Kidney tubule cell (primary cell): ENCODE results near the gene CRYBB2.
"Not testable (repeated sequence)": the region's sequence is repeated elsewhere in the genome, so short reads cannot be mapped to it uniquely, and the experiment has no call there.

Source experiments
- DNase-seq: peaks from one replicate; pipeline ENCODE4 v3.0.0-alpha.2; 2018; ENCODE audit warnings: low spot score

CRYBB2 gene

DNA sequence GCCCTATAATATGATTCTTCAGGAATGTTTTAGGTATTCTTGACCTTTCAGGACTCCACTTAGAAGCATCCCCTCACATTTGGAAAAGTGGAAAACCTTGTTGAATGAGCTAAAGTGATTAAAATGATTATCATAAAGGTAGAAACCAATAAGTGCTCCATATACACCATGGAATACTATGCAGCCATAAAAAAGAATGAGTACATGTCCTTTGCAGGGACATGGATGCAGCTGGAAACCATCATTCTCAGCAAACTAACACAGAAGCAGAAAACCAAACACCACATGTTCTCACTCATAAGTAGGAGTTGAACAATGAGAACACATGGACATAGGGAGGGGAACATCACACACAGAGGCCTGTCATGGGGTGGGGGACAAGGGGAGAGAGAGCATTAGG lies 14.3 kb downstream of the CRYBB2 start:
- not testable (repeated sequence) for DNase-seq

DNA sequence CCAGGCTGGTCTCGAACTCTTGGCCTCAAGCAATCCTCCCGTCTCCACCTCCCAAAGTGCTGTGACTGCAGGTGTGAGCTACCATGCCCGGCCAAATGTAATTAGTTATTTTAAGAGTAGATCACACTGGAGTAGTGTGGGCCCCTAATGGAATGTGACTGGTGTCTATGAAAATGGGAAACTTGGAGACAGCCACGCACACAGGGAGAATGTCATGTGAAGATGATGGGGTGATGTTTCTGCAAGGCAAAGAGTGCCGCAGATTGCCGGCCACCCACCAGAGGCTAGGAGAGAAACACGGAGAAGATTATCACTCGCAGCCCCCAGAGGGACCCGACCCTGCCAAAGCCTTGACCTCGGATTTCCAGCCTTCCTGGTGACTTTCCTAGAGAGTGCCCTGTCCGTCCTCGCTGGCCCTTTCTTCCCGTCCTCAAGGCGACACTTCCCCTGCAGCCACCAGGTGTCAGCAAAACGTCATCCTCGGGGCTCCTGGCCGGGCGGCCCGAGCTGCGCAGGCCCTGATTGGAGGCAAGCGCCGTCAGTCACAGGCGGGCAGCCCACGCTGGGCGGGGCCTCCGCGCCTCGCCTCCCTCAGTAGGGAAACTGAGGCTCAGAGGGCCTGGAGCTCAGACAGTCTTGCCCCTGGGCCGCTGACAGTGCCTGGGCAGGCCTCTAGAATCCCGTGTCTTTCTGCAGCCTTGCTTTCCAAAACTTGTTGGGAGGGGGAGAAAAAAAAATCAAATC lies 16.3 kb downstream of the CRYBB2 start:
- peak; percentile 83 for DNase-seq

DNA sequence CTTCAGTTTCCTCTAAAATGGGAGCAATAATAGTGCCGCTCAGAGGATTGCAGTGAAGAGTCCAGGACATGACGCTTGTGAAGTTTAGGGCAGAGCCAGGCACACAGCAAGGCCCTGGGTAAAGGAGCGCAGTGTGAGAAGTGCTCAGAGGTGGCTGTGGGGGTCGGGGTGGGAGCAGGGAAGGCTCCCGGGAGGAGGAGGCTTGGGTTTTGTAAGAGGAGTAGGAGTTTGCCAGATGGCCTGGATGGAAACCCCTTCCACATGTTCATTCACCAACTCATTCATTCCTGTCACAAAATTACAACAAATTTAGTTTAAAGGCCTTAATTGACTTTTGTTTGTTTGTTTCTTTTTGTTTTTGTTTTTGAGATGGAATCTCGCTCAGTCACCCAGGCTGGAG lies 17.0 kb downstream of the CRYBB2 start:
- DNase-seq: no peak

DNA sequence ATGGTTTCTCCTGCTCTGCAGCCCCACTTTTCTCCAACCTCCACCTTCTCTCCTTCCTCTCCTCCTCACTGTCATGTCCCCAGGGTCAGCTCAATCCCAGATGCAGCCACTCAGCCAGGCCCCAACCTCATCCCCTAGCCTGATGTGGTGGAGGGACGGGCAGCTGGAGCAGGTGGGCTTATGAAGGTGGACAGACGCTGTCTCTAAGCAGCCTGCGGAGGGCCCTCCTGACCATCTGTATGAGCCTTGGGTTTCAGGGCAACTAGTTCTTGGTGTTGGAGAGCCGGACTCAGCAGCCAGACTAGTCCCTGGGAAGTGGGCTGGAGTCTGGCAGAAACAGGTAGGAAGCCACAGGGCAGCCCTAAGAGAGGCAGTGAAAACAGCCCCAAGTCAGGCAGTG lies 18.1 kb downstream of the CRYBB2 start:
- no peak for DNase-seq

DNA sequence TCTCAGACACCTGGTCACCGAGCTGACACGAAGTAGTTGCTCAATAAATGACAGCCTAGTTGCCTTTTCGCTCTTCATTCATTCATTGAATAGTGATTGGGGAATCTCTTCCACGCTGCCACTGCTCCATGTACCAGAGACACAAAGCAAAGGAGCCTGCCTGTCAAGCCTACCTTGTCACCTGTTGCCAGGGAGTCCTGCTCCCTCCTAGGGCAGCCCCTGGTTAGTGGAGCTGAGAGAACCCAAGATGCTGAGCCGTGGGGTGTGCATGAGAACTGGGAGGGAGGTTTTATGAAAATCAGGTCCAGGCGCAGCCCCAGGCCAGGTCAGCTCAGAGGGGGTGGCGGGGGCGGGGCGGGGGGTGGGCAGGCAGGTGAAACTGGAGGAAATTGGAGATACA lies 18.6 kb downstream of the CRYBB2 start:
- DNase-seq: not testable (repeated sequence)

DNA sequence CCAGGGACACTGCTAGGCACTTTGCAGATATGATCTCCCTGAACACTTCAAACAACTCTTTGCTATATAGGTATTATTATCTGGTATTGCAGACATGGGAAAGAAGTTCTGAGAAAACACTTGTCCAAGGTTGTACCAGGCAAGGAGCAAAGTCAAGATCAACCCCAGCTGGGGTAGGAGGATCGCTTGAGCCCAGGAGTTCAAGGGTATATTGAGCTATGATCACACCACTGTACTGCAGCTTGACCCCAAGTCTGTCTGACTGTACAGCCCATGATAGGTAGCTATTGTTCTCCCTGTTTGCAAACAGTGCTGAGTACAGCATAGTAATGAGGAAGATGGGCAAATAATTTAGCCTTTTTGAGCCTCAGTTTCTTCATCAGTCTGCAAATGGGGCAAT lies 35.7 kb downstream of the CRYBB2 start:
- not testable (repeated sequence) for DNase-seq

DNA sequence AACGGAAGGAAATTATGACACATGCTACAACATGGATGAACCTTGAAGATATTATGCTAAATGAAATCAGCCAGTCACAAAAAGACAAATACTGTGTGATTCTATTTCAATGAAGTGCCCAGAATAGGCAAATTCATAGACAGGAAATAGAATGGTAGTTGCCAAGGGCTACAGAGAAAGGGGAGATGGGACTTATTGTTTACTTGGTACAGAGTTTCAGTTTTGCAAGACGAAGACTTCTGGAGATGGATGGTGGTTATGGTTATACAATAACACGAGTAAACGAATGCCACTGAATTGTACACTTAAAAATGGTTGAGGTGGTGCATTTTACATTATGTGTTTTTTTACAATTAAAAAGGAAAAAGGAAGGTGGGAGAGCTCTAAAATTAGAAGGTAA lies 48.1 kb downstream of the CRYBB2 start:
- not testable (repeated sequence) for DNase-seq

DNA sequence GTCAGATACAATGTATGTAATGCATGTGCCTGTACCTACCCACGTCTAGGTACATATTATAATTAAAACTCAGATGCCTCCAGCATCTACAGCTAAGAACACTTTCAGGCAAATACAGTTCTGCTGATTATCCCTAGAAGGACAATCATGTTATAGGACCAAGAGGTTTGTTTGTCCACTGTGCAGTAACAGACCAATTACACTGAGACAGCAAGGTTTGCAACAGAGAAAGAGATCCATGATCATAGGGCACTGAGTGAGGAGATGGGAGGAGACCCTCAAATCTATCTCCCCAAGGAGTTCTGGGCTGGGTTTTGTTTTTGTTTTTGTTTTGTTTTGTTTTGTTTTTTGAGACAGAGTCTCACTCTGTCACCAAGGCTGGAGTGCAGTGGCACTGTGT lies 49.5 kb downstream of the CRYBB2 start:
- not testable (repeated sequence) for DNase-seq

DNA sequence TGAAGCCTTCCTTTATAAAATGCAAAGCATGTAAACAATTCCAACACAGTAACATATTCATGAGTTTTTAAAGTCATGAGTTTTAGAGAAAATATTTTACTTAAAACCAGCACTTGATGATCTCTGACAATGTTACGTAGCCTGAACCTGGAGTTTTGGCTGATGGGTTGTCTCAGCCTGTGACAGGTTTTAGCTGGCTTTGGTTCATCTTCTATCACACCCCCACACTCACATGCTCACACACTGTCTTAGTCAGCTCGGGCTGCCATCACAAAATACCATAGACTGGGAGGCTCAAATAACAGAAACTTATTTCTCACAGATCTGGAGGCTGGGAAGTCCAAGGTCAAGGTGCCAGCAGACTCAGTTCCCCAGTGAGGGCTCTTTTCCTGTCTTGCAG lies 50.6 kb downstream of the CRYBB2 start:
- not testable (repeated sequence) for DNase-seq

DNA sequence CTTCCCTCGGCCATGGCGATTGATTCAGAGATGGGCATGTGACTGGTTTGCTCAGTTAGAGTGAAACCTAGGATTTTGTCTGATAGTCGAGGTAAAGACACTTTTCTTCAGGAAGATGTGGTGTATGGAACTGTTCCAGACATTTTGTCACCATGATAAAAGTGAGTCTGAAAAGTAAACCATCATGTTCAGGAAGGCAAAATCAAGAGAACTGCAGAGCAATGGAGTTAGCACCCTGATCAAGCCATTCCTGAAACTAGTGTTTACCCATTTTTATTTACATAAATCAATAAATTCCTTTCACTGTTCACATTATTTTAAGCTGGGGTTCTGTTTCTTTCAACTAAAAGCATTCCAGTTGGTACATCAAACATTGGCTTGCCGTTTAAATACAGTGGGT lies 53.8 kb downstream of the CRYBB2 start:
- DNase-seq: not testable (repeated sequence)

DNA sequence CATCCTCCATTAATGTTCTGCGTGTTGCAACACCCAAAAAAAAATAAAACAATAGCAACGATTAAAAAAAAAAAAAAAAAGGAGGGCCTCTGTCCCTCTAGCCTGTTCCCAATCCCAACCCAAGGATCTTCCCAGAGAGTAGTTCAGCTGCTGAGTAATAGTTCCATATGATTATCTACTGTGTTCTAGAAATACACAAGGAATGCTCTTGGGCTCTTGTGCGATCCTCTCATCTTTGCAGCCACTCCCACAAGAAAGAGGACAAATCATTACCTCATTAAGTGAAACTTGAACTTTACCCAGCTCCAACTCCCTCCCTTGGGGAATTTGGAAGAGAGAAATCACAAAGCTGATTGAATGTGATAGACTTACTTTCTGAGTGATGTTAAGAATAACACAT lies 54.5 kb downstream of the CRYBB2 start:
- DNase-seq: not testable (repeated sequence)

DNA sequence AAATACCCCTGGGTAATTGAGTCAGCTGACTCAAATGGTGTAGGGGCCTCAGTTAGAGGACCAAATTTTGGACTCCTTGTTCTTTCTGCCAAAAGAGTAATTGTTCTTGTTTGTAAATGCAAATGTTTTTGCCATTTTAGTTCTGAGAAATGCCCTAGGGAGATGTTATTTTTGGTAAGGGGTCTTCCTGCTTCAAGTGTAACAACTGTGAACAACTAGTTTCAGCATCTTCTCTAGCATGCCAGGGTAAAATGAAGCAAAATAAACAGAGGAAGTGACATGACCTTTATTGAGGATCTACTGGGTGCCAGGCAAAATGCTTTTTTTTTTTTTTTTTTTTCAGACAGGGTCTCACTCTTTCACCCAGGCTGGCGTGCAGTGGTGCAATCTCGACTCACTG lies 60.7 kb downstream of the CRYBB2 start:
- DNase-seq: not testable (repeated sequence)
